ENCODE results near the gene MAPKAPK2. TPM values are rescaled to one million over a fixed set of nuclear protein-coding genes. Genes with fewer than 3 reads are reported as not detected.

The MAPKAPK2 gene
- polyA plus RNA-seq, 3 donors: 1.6 to 56.9 (median 2.2) TPM

GRCh38 chr1:206770531-206771337 is 86.0 kb downstream of the MAPKAPK2 start, which contains the start of gene IL19:
TSS of gene IL19 (plus strand) at chr1:206770773. CDS start at chr1:206836663, 65,890 bp downstream.
- H3K9me3 Mint-ChIP-seq: no peaks in the 10 kb centered on the region
- H4K20me1 ChIP-seq (ENCODE audit: insufficient read depth, low read length): no peaks in the 10 kb centered on the region
- peak within 1 kb of the TSS; percentile 75 to 94 for H3K27ac ChIP-seq (ENCODE audit: low read depth in 1 of 2, low read length in 2 of 2)
- DNase-seq: peak; percentile 83 to 90 (median 90)
- peak; percentile 17 for TF ChIP-seq CTCF (IDR thresholded peaks at IDR 0.05)
- H3K27me3 ChIP-seq (ENCODE audit: control insufficient read depth in 2 of 2, insufficient read depth in 2 of 2, low read length in 2 of 2): no peaks in the 10 kb centered on the region
- 44% methylated on average over 5 of the region's 9 CpGs for WGBS (ENCODE audit: insufficient coverage)
- peaks cover 24 to 28% of the 10 kb centered on the region in 2 donors for H3K36me3 Mint-ChIP-seq
- no peak within 1 kb of the TSS for H2AFZ ChIP-seq (ENCODE audit: insufficient read depth, low read depth, low read length, poor library complexity, severe bottlenecking)
- H3K9ac ChIP-seq (ENCODE audit: insufficient read depth, low read length, poor library complexity, severe bottlenecking): peak within 1 kb of the TSS; percentile 72
- H3K27ac Mint-ChIP-seq: peak within 1 kb of the TSS; percentile 91 to 96 (median 95)
- H3K4me3 ChIP-seq (replicated peaks in 1 of 3; ENCODE audit: low read depth in 2 of 3, low read length in 3 of 3): peak within 1 kb of the TSS; percentile 26 to 70 (median 42)
- peaks cover 80 to 96% of the 10 kb centered on the region in 2 donors for H3K4me1 ChIP-seq (ENCODE audit: control insufficient read depth in 1 of 2, insufficient read depth in 2 of 2, low read length in 2 of 2)
- intact Hi-C loops (cut with micrococcal nuclease): loop anchor here in 1 of 2 donors (5.0 to 10.0 kb wide), 2 partner anchors 33 to 64 kb away; no protein-coding TSS in a partner anchor
- H3K4me1 Mint-ChIP-seq: peaks cover 89% of the 10 kb centered on the region
- peaks cover 5% of the 10 kb centered on the region for H3K79me2 ChIP-seq (ENCODE audit: insufficient read depth, low read length)
- H3K4me2 ChIP-seq (replicated peaks; ENCODE audit: extremely low read depth, low read length, poor library complexity, severe bottlenecking): peak within 1 kb of the TSS; percentile 76
- H3K9me3 ChIP-seq (replicated peaks in 1 of 2; ENCODE audit: control insufficient read depth in 1 of 2, insufficient read depth in 1 of 2, low read length in 2 of 2): no peaks in the 10 kb centered on the region
- H3K27me3 Mint-ChIP-seq (ENCODE audit: low read depth in 3 of 3): peaks cover 0 to 10% (median 8%) of the 10 kb centered on the region in 3 donors
- peaks cover 0 to 14% of the 10 kb centered on the region in 2 donors for H3K36me3 ChIP-seq (replicated peaks in 1 of 2; ENCODE audit: control insufficient read depth in 1 of 2, insufficient read depth in 2 of 2, low read length in 2 of 2)
- peak within 1 kb of the TSS; percentile 73 to 84 for H3K4me3 Mint-ChIP-seq

- H3K4me2 ChIP-seq (replicated peaks; ENCODE audit: extremely low read depth, low read length, poor library complexity, severe bottlenecking): peak overlapping the region; percentile 76
- H2AFZ ChIP-seq (ENCODE audit: insufficient read depth, low read depth, low read length, poor library complexity, severe bottlenecking): no peak overlapping the region
- H3K27ac Mint-ChIP-seq: peak overlapping the region; percentile 91 to 96 (median 95)
- no peaks in the 10 kb centered on the region for H3K9me3 ChIP-seq (replicated peaks in 1 of 2; ENCODE audit: control insufficient read depth in 1 of 2, insufficient read depth in 1 of 2, low read length in 2 of 2)
- peak overlapping the region; percentile 75 to 94 for H3K27ac ChIP-seq (ENCODE audit: low read depth in 1 of 2, low read length in 2 of 2)
- peaks cover 80 to 96% of the 10 kb centered on the region in 2 donors for H3K4me1 ChIP-seq (ENCODE audit: control insufficient read depth in 1 of 2, insufficient read depth in 2 of 2, low read length in 2 of 2)
- peak overlapping the region; percentile 73 to 84 for H3K4me3 Mint-ChIP-seq
- H3K4me1 Mint-ChIP-seq: peaks cover 89% of the 10 kb centered on the region
- no peaks in the 10 kb centered on the region for H3K9me3 Mint-ChIP-seq
- H3K27me3 Mint-ChIP-seq (ENCODE audit: low read depth in 3 of 3): peaks cover 0 to 8% (median 8%) of the 10 kb centered on the region in 3 donors
- intact Hi-C loops (cut with micrococcal nuclease): loop anchor here in 1 of 2 donors (5.0 to 10.0 kb wide), 2 partner anchors 34 to 63 kb away; no protein-coding TSS in a partner anchor
- peak overlapping the region; percentile 26 to 70 (median 42) for H3K4me3 ChIP-seq (replicated peaks in 1 of 3; ENCODE audit: low read depth in 2 of 3, low read length in 3 of 3)
- H3K9ac ChIP-seq (ENCODE audit: insufficient read depth, low read length, poor library complexity, severe bottlenecking): peak overlapping the region; percentile 72
- 14% methylated on average over 1 of the region's 4 CpGs for WGBS (ENCODE audit: insufficient coverage)
- no peaks in the 10 kb centered on the region for H3K27me3 ChIP-seq (ENCODE audit: control insufficient read depth in 2 of 2, insufficient read depth in 2 of 2, low read length in 2 of 2)
- peaks cover 24 to 28% of the 10 kb centered on the region in 2 donors for H3K36me3 Mint-ChIP-seq
- peaks cover 5% of the 10 kb centered on the region for H3K79me2 ChIP-seq (ENCODE audit: insufficient read depth, low read length)
- H4K20me1 ChIP-seq (ENCODE audit: insufficient read depth, low read length): no peaks in the 10 kb centered on the region
- peaks cover 0 to 14% of the 10 kb centered on the region in 2 donors for H3K36me3 ChIP-seq (replicated peaks in 1 of 2; ENCODE audit: control insufficient read depth in 1 of 2, insufficient read depth in 2 of 2, low read length in 2 of 2)
- TF ChIP-seq CTCF (IDR thresholded peaks at IDR 0.05): no peak
- DNase-seq: peak in 1 of 3 donors; percentile 13
Observed at GRCh38 chr1:206771338-206771692, 86.6 kb downstream of the MAPKAPK2 start.

Measured in CD14-positive monocyte (primary cell).